Karpas-422 (cell line): ENCODE data around the gene SLC22A23. TPM values are rescaled to one million over a fixed set of nuclear protein-coding genes. Genes with fewer than 3 reads are reported as not detected.
"Not testable (repeated sequence)": the region's sequence is repeated elsewhere in the genome, so short reads cannot be mapped to it uniquely, and the experiment has no call there.

ENCODE experiments used
- DNase-seq: peaks from one replicate; pipeline ENCODE4 v3.0.0-alpha.2; 2015
- H2AFZ ChIP-seq: fragments of 200-600 bp; sonication (generic); 2 replicates; pipeline ENCODE4 v1.6.1; 2014; ENCODE audit warnings: antibody characterized with exemption, low read length, mixed read lengths
- H3K27ac ChIP-seq: fragments of 200-600 bp; sonication (generic); 2 replicates; pipeline ENCODE4 v1.5.1; 2014; ENCODE audit warnings: mild to moderate bottlenecking, low read length, moderate library complexity
- H3K27me3 ChIP-seq: fragments of 200-600 bp; sonication (generic); 2 replicates; pipeline ENCODE4 v1.6.1; 2014; ENCODE audit warnings: low read length, mixed read lengths
- H3K36me3 ChIP-seq: fragments of 200-600 bp; sonication (generic); 2 replicates; pipeline ENCODE4 v1.6.1; 2014; ENCODE audit warnings: low read length, mixed read lengths; ENCODE audit not compliant: insufficient read depth
- H3K4me1 ChIP-seq: fragments of 200-600 bp; sonication (generic); 2 replicates; pipeline ENCODE4 v1.6.1; 2014; ENCODE audit warnings: mild to moderate bottlenecking, low read length, mixed read lengths
- H3K4me2 ChIP-seq: fragments of 200-600 bp; sonication (generic); 2 replicates; pipeline ENCODE4 v1.6.1; 2014; ENCODE audit warnings: low read length, low read depth, mild to moderate bottlenecking; ENCODE audit not compliant: poor library complexity, severe bottlenecking
- H3K4me3 ChIP-seq: fragments of 200-600 bp; sonication (generic); 2 replicates; pipeline ENCODE4 v1.5.1; 2014; ENCODE audit warnings: mild to moderate bottlenecking, antibody characterized with exemption, low read length, mixed read lengths
- H3K79me2 ChIP-seq: fragments of 200-600 bp; sonication (generic); 2 replicates; pipeline ENCODE4 v1.6.1; 2014; ENCODE audit warnings: mild to moderate bottlenecking, low read length, mixed read lengths
- H3K9ac ChIP-seq: fragments of 200-600 bp; sonication (generic); 2 replicates; pipeline ENCODE4 v1.6.0; 2014; ENCODE audit warnings: low read length
- H3K9me2 ChIP-seq: fragments of 200-600 bp; sonication (generic), shearing (Covaris generic); replicated peaks from 2 replicates; pipeline ENCODE4 v1.6.0; 2014; ENCODE audit warnings: mild to moderate bottlenecking, low read length, moderate library complexity; ENCODE audit not compliant: insufficient read depth
- H3K9me3 ChIP-seq: fragments of 300-700, 200-600 bp; sonication (generic); 2 replicates; pipeline ENCODE4 v1.6.1; 2014; ENCODE audit warnings: low read length, mixed read lengths
- H4K20me1 ChIP-seq: fragments of 200-600 bp; sonication (generic); 2 replicates; pipeline ENCODE4 v1.6.1; 2014; ENCODE audit warnings: mild to moderate bottlenecking, antibody characterized with exemption, low read length, low read depth; ENCODE audit not compliant: insufficient read depth
- total RNA-seq: library from RNA; depleted of rRNA; stranded (reverse); fragments of >200 nt; shearing (Covaris generic); gene quantifications from 2 replicates; pipeline ENCODE4 v1.2.3, GENCODE V29; 2014; ENCODE audit warnings: low replicate concordance

Gene SLC22A23
- total RNA-seq, 1 experiment from 2014 or later = not detected

- no peak overlapping the region for H3K4me2 ChIP-seq
- no peak overlapping the region for H3K27ac ChIP-seq
- DNase-seq = no peak
- H3K9me2 ChIP-seq = no peaks in the 10 kb centered on the region
- H4K20me1 ChIP-seq = no peaks in the 10 kb centered on the region
- H3K27me3 ChIP-seq = no peaks in the 10 kb centered on the region
- no peaks in the 10 kb centered on the region for H3K79me2 ChIP-seq
- H2AFZ ChIP-seq = no peak overlapping the region
- no peaks in the 10 kb centered on the region for H3K36me3 ChIP-seq
- H3K9me3 ChIP-seq = no peaks in the 10 kb centered on the region
- no peak overlapping the region for H3K9ac ChIP-seq
- H3K4me3 ChIP-seq = no peak overlapping the region
- no peaks in the 10 kb centered on the region for H3K4me1 ChIP-seq
Measured at GRCh38 chr6:3380344-3381232, 76.3 kb downstream of the SLC22A23 start.

GRCh38 chr6:3379482-3380060 is 77.3 kb downstream of the SLC22A23 start:
- no peak for DNase-seq
- no peaks in the 10 kb centered on the region for H3K27me3 ChIP-seq
- no peak overlapping the region for H3K4me2 ChIP-seq
- H3K9ac ChIP-seq = no peak overlapping the region
- H3K9me2 ChIP-seq = no peaks in the 10 kb centered on the region
- H3K9me3 ChIP-seq = no peaks in the 10 kb centered on the region
- H3K79me2 ChIP-seq = no peaks in the 10 kb centered on the region
- no peak overlapping the region for H2AFZ ChIP-seq
- no peak overlapping the region for H3K4me3 ChIP-seq
- H3K4me1 ChIP-seq = no peaks in the 10 kb centered on the region
- H3K27ac ChIP-seq = no peak overlapping the region
- H3K36me3 ChIP-seq = no peaks in the 10 kb centered on the region
- no peaks in the 10 kb centered on the region for H4K20me1 ChIP-seq

GRCh38 chr6:3378808-3379207 is 78.0 kb downstream of the SLC22A23 start:
- not testable (repeated sequence) for H3K36me3 ChIP-seq, DNase-seq, H3K9ac ChIP-seq, H3K4me1 ChIP-seq, H3K27me3 ChIP-seq, H3K27ac ChIP-seq, H4K20me1 ChIP-seq, H3K4me3 ChIP-seq, H3K9me2 ChIP-seq, H2AFZ ChIP-seq, H3K79me2 ChIP-seq, H3K4me2 ChIP-seq, H3K9me3 ChIP-seq

GRCh38 chr6:3378398-3378782 is 78.5 kb downstream of the SLC22A23 start:
- DNase-seq = not testable (repeated sequence)

GRCh38 chr6:3377536-3378397 is 79.1 kb downstream of the SLC22A23 start:
- no peak for DNase-seq
- H3K9ac ChIP-seq = no peak overlapping the region

More at GRCh38 chr6:3378398-3378782, 78.5 kb downstream of the SLC22A23 start:
- not testable (repeated sequence) for H4K20me1 ChIP-seq, H3K79me2 ChIP-seq, H3K4me3 ChIP-seq, H3K27me3 ChIP-seq, H3K4me1 ChIP-seq, H3K4me2 ChIP-seq, H3K36me3 ChIP-seq, H3K9me3 ChIP-seq, H3K9me2 ChIP-seq, H2AFZ ChIP-seq, H3K27ac ChIP-seq, H3K9ac ChIP-seq

GRCh38 chr6:3376893-3377535 is 79.8 kb downstream of the SLC22A23 start:
- Histone ChIP-seq H3K4me2 (no peak overlapping the region), H3K4me3 (no peak overlapping the region), H3K79me2 (no peaks in the 10 kb centered on the region), H2AFZ (no peak overlapping the region), H3K36me3 (no peaks in the 10 kb centered on the region), H3K9me2 (no peaks in the 10 kb centered on the region), H3K4me1 (no peaks in the 10 kb centered on the region), H3K9ac (no peak overlapping the region), H4K20me1 (no peaks in the 10 kb centered on the region), H3K27ac (no peak overlapping the region), H3K9me3 (no peaks in the 10 kb centered on the region), H3K27me3 (no peaks in the 10 kb centered on the region)
- DNase-seq = no peak

More at GRCh38 chr6:3377536-3378397, 79.1 kb downstream of the SLC22A23 start:
- H3K4me3 ChIP-seq = no peak overlapping the region
- H3K27me3 ChIP-seq = no peaks in the 10 kb centered on the region
- H3K36me3 ChIP-seq = no peaks in the 10 kb centered on the region
- no peaks in the 10 kb centered on the region for H3K9me3 ChIP-seq
- H3K4me2 ChIP-seq = no peak overlapping the region
- no peak overlapping the region for H3K27ac ChIP-seq
- no peak overlapping the region for H2AFZ ChIP-seq
- no peaks in the 10 kb centered on the region for H4K20me1 ChIP-seq
- H3K79me2 ChIP-seq = no peaks in the 10 kb centered on the region
- no peaks in the 10 kb centered on the region for H3K4me1 ChIP-seq
- no peaks in the 10 kb centered on the region for H3K9me2 ChIP-seq

GRCh38 chr6:3376064-3376463 is 80.8 kb downstream of the SLC22A23 start:
- no peaks in the 10 kb centered on the region for H3K9me3 ChIP-seq
- no peaks in the 10 kb centered on the region for H3K79me2 ChIP-seq
- no peaks in the 10 kb centered on the region for H3K9me2 ChIP-seq
- H2AFZ ChIP-seq = no peak overlapping the region
- no peak overlapping the region for H3K9ac ChIP-seq
- H3K4me1 ChIP-seq = no peaks in the 10 kb centered on the region
- no peak overlapping the region for H3K27ac ChIP-seq
- no peaks in the 10 kb centered on the region for H3K36me3 ChIP-seq
- no peak overlapping the region for H3K4me3 ChIP-seq
- no peaks in the 10 kb centered on the region for H4K20me1 ChIP-seq
- H3K27me3 ChIP-seq = no peaks in the 10 kb centered on the region
- no peak for DNase-seq
- no peak overlapping the region for H3K4me2 ChIP-seq
